Measurements from ENCODE around the gene NOS3. TPM values are rescaled to one million over a fixed set of nuclear protein-coding genes. Genes with fewer than 3 reads are reported as not detected.

Gene NOS3
- polyA plus RNA-seq, 1 donor from 2014 or later, result not detected

- no peak overlapping the region for H3K4me2 ChIP-seq (ENCODE audit: low read length)
- no peaks in the 10 kb centered on the region for H3K9me3 ChIP-seq (ENCODE audit: low read length)
- no peaks in the 10 kb centered on the region for H3K36me3 ChIP-seq (ENCODE audit: insufficient read depth, low read length)
- H3K9me2 ChIP-seq (ENCODE audit: insufficient read depth, low read length), result no peaks in the 10 kb centered on the region
- peaks cover 25% of the 10 kb centered on the region for H3K27me3 ChIP-seq (ENCODE audit: insufficient read depth, low read depth, low read length)
- H3F3A ChIP-seq (ENCODE audit: insufficient read depth, low read length, poor library complexity, severe bottlenecking), result no peaks in the 10 kb centered on the region
- H3K27ac ChIP-seq (ENCODE audit: low read length), result no peak overlapping the region
- no peaks in the 10 kb centered on the region for H3K79me2 ChIP-seq (replicated peaks; ENCODE audit: insufficient read depth, low read length)
- peak overlapping the region; percentile 58 for H3K4me3 ChIP-seq (ENCODE audit: low read length)
- TF ChIP-seq TAF1 (IDR thresholded peaks at IDR 0.05; ENCODE audit: low read depth) (no peak), MXI1 (conservative IDR thresholded peaks at IDR 0.05; ENCODE audit: poor library complexity, severe bottlenecking) (no peak), EP300 (conservative IDR thresholded peaks at IDR 0.05; ENCODE audit: poor library complexity, severe bottlenecking) (no peak), REST (IDR thresholded peaks at IDR 0.05; ENCODE audit: borderline replicate concordance) (no peak)
- H2AFZ ChIP-seq (ENCODE audit: low read depth, low read length), result no peak overlapping the region
- no peaks in the 10 kb centered on the region for H4K20me1 ChIP-seq (ENCODE audit: insufficient read depth)
- H3K9ac ChIP-seq (ENCODE audit: low read length), result no peak overlapping the region
These were observed 28.3 kb downstream of the NOS3 start for GRCh38 chr7:151019130-151019447.

- H3K27ac ChIP-seq (ENCODE audit: low read length), result no peak overlapping the region
These were observed 29.4 kb downstream of the NOS3 start for GRCh38 chr7:151020231-151020630.

More at GRCh38 chr7:151020231-151020630, 29.4 kb downstream of the NOS3 start:
- no peaks in the 10 kb centered on the region for H3K9me3 ChIP-seq (ENCODE audit: low read length)
- H3K27me3 ChIP-seq (ENCODE audit: insufficient read depth, low read depth, low read length), result peaks cover 25% of the 10 kb centered on the region
- TF ChIP-seq SMC3 (conservative IDR thresholded peaks at IDR 0.05; ENCODE audit: poor library complexity) (no peak), EZH2 (IDR thresholded peaks at IDR 0.05; ENCODE audit: borderline replicate concordance, insufficient read depth, low read length, poor library complexity, severe bottlenecking) (no peak), CTCF (IDR thresholded peaks at IDR 0.05; ENCODE audit: poor library complexity, severe bottlenecking) (no peak), MXI1 (conservative IDR thresholded peaks at IDR 0.05; ENCODE audit: poor library complexity, severe bottlenecking) (no peak), TAF1 (IDR thresholded peaks at IDR 0.05; ENCODE audit: low read depth) (no peak), RAD21 (conservative IDR thresholded peaks at IDR 0.05) (no peak)
- no peaks in the 10 kb centered on the region for H3K79me2 ChIP-seq (replicated peaks; ENCODE audit: insufficient read depth, low read length)
- H3F3A ChIP-seq (ENCODE audit: insufficient read depth, low read length, poor library complexity, severe bottlenecking), result no peaks in the 10 kb centered on the region
- H3K4me2 ChIP-seq (ENCODE audit: low read length), result no peak overlapping the region
- H3K9ac ChIP-seq (ENCODE audit: low read length), result no peak overlapping the region
- H3K9me2 ChIP-seq (ENCODE audit: insufficient read depth, low read length), result no peaks in the 10 kb centered on the region
- H3K4me3 ChIP-seq (ENCODE audit: low read length), result no peak overlapping the region
- H4K20me1 ChIP-seq (ENCODE audit: insufficient read depth), result no peaks in the 10 kb centered on the region
- H2AFZ ChIP-seq (ENCODE audit: low read depth, low read length), result no peak overlapping the region
- H3K36me3 ChIP-seq (ENCODE audit: insufficient read depth, low read length), result no peaks in the 10 kb centered on the region
